CD4-positive, alpha-beta T cell treated with Interleukin-4 for 4 hours (primary cell): ENCODE data around the gene GSTA3.
"Not testable (repeated sequence)": the region's sequence is repeated elsewhere in the genome, so short reads cannot be mapped to it uniquely, and the experiment has no call there.

Source experiments
- DNase-seq: peaks from one replicate; pipeline ENCODE4 v3.0.0-alpha.2; 2020

GSTA3 gene

DNA sequence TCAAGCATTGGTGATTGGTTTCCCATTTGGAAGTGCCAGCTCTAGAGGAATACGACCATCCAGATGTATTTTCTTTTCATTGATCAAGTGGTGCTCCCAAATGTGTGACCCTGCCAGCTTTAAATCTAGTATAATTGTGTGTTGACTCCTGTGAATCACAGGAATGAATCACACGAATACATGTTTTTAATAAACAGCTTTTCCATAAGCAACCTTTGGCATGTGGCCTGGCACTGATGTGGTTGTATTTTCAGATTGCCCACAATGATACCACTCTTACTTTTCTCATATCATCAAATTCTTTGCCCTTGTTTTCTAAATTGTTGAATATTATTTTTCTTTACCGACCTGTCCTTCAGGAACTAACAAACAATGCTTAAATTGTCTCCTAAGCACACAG lies 367 bp downstream of the GSTA3 start:
- DNase-seq: no peak

DNA sequence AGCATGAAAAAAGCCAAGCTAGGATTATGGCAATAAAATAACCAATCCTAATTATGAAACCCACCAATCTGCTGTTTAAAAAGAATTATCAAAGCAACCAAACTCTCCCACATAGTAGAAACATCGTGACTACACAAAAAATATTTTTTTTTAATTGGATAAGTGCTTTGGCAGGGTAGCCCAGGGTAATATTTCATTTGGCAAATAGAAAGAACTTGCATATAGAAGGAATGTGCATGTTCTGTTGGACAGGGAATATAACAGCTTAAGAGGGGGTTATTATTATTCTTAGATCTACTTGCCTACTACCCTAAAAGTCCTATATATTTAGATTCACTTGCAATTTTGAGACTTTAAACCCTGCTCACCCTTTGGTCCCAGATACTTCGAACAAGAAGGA lies 972 bp downstream of the GSTA3 start:
- DNase-seq: no peak

GRCh38 chr6:52904562-52905279 lies 4.8 kb downstream of the GSTA3 start:
- no peak for DNase-seq

GRCh38 chr6:52900536-52900935 lies 9.0 kb downstream of the GSTA3 start:
- no peak for DNase-seq

DNA sequence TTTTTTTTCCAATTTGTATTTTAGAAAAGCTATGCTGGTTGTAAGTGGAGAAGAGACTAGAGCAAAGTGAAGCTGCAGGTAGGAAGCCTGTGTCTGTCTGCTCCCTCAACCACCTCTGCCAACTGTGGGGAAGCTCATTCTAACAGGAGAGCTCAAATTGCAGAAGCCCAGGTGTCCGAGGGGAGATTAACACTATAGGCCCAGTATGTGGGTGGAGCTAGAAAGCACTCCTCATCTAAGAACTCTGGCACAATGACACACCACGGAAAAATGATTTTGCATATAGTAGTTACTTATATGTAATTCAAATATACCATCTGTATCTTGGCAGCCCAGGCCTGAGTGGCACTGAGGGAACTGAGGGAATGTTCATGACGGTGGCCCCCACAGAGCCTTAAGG lies 13.7 kb downstream of the GSTA3 start:
- DNase-seq: not testable (repeated sequence)

GRCh38 chr6:52894285-52894684 lies 15.2 kb downstream of the GSTA3 start:
- no peak for DNase-seq

GRCh38 chr6:52893803-52894202 lies 15.7 kb downstream of the GSTA3 start:
- DNase-seq: no peak

DNA sequence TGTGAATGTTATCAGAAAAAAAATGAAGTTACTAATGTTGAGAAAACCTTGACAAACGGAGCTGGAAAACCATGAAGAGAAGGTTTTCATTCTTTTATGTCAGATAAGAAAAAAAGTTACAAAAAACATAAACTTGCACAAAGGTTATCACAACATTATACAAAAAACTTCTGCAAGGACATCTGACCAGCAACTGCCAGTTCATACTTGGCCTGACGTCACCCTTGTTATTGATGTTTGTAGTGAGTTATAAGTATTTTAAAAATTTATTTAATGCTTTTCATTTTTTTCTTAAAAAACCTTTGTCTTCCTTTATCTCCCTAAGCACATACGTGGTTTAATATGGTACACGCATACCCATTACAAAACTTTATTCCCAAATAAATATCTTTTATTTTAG lies 16.3 kb downstream of the GSTA3 start:
- no peak for DNase-seq

DNA sequence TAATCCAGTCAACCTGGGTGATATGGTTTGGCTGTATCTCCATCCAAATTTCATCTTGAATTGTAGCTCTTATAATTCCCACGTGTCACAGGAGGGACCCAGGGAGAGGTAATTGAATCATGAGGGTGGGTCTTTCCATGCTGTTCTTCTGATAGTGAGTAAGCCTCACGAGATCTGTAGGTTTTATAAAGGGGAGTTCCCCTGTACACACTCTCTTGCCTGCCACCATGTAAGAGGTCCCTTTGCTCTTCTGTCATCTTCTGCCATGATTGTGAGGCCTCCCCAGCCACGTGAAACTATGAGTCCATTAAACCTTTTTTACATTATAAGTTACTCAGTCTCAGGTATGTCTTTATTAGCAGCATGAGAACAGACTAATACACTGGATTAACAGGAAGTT lies 19.5 kb downstream of the GSTA3 start:
- no peak for DNase-seq

DNA sequence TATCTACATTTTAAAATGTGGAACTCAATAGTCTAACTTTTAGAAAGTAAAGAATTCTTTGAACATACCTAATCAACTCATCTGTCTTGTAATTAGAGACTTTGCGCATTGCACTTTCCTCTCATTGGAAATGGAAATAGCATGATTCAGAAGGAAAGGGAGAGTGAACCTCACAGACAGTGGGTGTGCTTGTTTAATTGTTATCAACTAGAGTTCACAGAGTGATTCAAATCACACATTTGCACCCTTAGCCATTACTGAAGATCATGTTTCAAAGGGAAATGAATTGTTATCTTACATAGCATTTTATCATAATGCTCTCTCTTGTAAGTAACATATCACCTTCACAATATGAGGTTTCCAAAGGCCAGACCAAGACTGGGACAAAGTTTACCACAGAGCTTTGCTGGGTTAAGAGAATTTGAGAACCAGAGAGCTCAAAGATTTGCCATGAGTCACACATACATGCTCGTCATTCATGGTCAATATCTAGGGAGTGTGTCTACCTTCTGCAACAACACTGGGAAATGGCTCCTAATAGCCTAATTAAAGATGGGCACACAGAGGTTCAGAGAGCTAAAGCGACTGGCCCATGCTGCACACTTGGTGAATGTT lies 21.5 kb downstream of the GSTA3 start:
- no peak for DNase-seq

GRCh38 chr6:52881996-52882841 lies 27.3 kb downstream of the GSTA3 start:
- DNase-seq: peak; percentile 80

DNA sequence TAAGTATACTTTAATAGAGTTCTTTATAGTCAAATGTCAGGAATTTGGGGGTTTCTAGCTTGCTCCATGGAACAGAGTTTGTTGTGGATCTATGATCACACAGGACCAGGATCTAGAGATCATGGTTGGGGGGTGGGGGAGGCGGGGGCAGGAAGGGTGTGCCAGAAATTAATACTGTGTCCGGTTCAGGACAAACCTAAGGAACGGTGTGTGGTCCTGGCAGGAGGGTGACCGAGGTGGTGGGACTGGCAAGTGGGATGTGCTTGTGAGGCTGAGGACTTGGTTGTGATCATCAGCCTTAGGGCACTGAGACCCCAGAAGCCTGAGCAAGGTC lies 27.9 kb downstream of the GSTA3 start:
- no peak for DNase-seq

DNA sequence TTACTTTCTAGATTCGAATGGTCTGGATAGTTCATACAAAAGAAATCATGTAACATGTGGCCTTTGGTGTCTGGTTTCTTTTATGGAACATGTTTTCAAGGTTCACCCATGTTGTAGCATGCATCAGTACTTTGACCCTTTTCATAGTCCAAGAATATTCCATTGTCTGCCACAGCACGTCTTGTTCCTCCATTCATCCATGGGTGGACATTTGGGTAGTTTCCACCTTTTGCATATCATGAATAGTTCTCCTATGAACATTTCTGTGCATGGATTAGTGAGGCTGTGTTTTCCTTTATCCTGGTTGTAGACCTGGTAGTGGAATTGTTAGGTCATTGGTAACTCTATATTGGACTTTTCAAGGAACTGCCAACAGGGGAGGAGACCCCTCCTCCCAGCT lies 31.7 kb downstream of the GSTA3 start:
- DNase-seq: no peak

DNA sequence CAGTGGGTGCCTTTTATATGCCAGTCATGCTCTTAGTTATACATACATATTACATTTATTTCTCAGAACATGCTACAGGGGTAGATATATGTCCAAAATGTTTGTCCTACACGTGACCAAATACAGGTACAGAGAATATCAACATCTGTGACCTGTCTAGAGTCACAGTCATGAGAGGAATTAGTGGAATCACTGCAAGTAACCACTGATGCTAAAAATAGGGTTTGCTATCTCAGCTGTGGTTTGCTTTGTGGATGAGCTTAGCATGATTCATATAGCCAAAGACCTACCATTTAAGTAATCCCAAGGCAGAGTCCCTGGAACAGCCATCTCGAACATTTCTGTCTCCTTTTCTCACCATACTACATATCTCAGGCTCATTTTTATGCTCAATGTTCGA lies 32.3 kb downstream of the GSTA3 start:
- no peak for DNase-seq

GRCh38 chr6:52876056-52876787 lies 33.3 kb downstream of the GSTA3 start:
- no peak for DNase-seq

DNA sequence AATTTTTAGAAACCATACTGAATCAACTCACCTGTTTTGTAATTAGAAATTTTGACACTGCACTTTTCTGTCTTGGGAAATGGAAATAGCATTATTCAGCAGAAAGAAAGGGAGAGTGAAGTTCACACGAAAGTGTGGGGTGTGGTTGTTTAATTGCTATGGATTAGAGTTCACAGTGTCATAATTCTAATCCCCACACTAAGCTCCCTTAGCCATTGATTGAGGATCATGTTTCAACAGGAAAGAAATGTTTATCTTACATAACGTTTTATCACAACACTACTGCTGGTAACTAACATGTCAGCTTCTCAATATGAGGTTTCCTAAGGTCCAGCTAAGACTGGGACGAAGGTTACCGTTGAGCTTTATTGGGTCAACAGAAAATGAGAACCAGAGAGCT lies 37.5 kb downstream of the GSTA3 start:
- no peak for DNase-seq

DNA sequence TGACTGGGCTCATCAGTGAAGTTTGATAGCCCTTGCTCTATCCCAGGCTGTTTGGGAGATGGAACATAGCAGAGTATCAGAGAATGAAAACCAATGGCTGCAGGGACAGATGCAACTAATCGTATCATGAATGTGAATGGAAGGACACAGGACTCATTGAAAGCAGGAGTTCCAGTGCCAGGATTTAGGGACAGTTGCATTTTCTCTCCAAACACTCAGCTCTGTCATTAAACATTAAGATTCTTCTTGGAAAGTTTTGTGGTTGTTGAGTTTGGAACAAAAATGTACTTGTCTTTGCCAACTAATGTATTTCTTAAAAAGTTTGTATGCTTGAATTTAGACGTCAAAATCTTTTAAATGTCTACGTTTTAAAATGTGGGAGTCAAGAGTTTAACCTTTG lies 37.9 kb downstream of the GSTA3 start:
- DNase-seq: no peak

DNA sequence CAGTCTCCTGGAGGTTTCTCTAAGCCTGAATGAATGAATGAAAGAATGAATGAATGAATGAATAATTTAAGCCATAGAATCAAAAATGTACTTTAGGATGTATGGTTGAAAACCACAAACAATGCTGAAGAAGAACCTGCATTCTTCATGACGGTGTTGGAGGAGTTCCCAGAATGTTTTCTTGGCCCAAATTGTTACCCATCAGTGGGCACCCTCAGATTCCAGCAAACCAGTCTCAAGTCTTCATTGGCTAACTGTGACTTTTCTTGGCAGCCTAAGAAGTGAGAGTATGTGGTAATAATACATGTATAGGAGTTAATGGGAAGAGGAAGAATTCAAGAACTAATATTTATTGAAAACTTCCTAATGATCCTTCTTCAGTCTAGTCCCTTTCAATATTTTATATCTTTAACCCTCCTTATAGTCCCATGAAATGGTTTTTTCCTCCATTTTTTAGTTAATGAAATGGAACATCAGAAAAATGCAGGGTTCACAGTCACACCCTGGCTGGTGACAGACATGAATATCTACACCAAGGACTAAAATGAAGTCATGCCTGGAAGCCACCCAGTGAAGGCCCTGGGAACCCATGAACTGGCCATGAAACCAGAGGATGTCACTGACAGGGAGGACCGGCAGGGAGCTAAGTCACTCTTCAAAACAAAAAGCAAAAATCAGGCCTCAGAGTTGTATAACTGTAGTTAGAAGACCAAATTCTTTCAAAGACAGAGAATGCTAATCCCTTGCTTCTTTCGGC lies 39.0 kb downstream of the GSTA3 start:
- DNase-seq: not testable (repeated sequence)

- not testable (repeated sequence) for DNase-seq
These were observed 40.6 kb downstream of the GSTA3 start for GRCh38 chr6:52868899-52869298.

GRCh38 chr6:52868240-52868639 lies 41.3 kb downstream of the GSTA3 start:
- DNase-seq: no peak

- not testable (repeated sequence) for DNase-seq
These were observed 48.3 kb downstream of the GSTA3 start for GRCh38 chr6:52861151-52861550.

DNA sequence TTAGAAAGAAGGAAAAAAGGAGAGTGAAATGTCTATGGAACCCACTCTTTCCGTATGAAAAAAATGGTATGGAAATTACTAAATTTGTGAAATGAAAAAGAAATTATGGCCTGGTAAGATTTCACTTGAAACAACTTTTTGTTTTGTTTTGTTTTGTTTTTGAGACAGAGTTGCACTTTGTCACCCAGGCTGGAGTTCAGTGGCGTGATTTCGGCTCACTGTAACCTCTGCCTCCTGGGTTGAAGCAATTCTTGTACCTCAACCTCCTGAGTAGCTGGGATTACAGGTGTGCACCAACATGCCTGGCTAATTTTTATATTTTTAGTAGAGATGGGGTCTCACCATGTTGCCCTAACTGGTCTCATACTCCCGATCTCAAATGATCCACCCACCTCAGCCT lies 51.1 kb downstream of the GSTA3 start:
- no peak for DNase-seq

DNA sequence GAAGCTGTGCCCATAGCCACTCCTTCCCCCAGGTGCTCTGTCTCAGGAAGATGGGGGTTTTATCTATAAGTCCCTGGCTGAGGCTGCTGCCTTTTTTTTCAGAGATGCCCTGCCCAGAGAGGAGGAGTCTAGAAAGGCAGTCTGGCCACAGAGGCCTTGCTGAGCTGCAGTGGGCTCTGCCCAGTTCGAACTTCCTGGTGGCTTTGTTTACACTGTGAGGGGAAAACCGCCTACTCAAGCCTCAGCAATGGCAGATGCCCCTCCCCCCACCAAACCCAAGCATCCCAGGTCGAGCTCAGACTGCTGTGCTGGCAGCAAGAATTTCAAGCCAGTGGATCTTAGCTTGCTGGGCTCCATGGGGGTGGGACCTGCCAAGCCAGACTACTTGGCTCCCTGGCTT lies 53.4 kb downstream of the GSTA3 start:
- not testable (repeated sequence) for DNase-seq
